GM18867 (cell line): ENCODE measurements around the gene STIM1.
"Not testable (repeated sequence)": the region's sequence is repeated elsewhere in the genome, so short reads cannot be mapped to it uniquely, and the experiment has no call there.

Experiments
- ATAC-seq: cut with Tn5 transposase; IDR thresholded peaks from one replicate; pipeline ENCODE4 v1.9.1; 2021; ENCODE audit warnings: mild to moderate bottlenecking, moderate library complexity; ENCODE audit not compliant: unreplicated experiment

The STIM1 gene

GRCh38 chr11:4094348-4095291 lies 239.2 kb downstream of the STIM1 start, which contains the start of gene RRM1:
TSS of gene RRM1 (plus strand) at chr11:4094799. CDS start at chr11:4095013, 214 bp downstream.
- peak; percentile 93 for ATAC-seq

GRCh38 chr11:4095509-4096230 lies 240.2 kb downstream of the STIM1 start:
- no peak for ATAC-seq

- ATAC-seq, result no peak
Measured at GRCh38 chr11:4098026-4098621, 242.7 kb downstream of the STIM1 start.

- no peak for ATAC-seq
Measured at GRCh38 chr11:4102711-4103110, 247.2 kb downstream of the STIM1 start.

- no peak for ATAC-seq
Measured at GRCh38 chr11:4103269-4103668, 247.8 kb downstream of the STIM1 start.

GRCh38 chr11:4105916-4106315 lies 250.5 kb downstream of the STIM1 start:
- ATAC-seq, result no peak

GRCh38 chr11:4111834-4112233 lies 256.4 kb downstream of the STIM1 start:
- no peak for ATAC-seq

- ATAC-seq, result no peak
Measured at GRCh38 chr11:4115128-4115527, 259.7 kb downstream of the STIM1 start.

- no peak for ATAC-seq
Measured at GRCh38 chr11:4118107-4118506, 262.6 kb downstream of the STIM1 start.

GRCh38 chr11:4123218-4123617 lies 267.8 kb downstream of the STIM1 start:
- no peak for ATAC-seq

- no peak for ATAC-seq
Measured at GRCh38 chr11:4125141-4125540, 269.7 kb downstream of the STIM1 start.

GRCh38 chr11:4127357-4127756 lies 271.9 kb downstream of the STIM1 start:
- no peak for ATAC-seq

- not testable (repeated sequence) for ATAC-seq
Measured at GRCh38 chr11:4130219-4130618, 274.8 kb downstream of the STIM1 start.

- ATAC-seq, result no peak
Measured at GRCh38 chr11:4134806-4135205, 279.3 kb downstream of the STIM1 start.

GRCh38 chr11:4138497-4138896 lies 283.0 kb downstream of the STIM1 start:
- no peak for ATAC-seq

GRCh38 chr11:4140067-4140636 lies 284.7 kb downstream of the STIM1 start:
- ATAC-seq, result no peak
